HEK293 (cell line): ENCODE results near the gene OR11A1.

Source experiments
- ZNF121 ChIP-seq: fragments of 450-650 bp; formaldehyde crosslinking; IDR thresholded peaks from 2 replicates; pipeline ENCODE4 v1.5.1; 2016; ENCODE audit warnings: missing biosample characterization, missing genetic modification characterization
- TF ChIP-seq, protein P1 (sequence below): fragments of 450-650 bp; formaldehyde crosslinking; IDR thresholded peaks from 2 replicates; pipeline ENCODE4 v1.5.1; 2016; ENCODE audit warnings: missing biosample characterization, missing genetic modification characterization

DNA sequence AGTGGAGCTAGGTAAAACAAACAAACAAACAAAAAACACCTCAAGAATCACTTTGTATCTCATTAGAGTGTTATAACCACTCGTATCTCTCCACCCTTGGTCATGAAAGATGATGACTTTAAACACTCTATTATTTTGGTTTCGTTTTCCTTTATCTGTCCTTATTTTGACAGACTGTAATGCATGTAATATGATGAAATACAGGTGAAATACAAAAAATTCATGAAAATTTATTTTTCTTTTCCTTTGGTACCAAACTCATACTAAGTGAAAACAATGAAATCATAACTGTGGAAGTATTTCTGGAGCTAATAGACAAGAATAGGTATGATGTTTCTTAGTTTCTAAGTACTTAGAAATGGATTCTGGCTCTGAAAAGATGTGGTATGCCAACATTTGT, 57.3 kb downstream of the OR11A1 start:
- TF ChIP-seq, protein P1, sequence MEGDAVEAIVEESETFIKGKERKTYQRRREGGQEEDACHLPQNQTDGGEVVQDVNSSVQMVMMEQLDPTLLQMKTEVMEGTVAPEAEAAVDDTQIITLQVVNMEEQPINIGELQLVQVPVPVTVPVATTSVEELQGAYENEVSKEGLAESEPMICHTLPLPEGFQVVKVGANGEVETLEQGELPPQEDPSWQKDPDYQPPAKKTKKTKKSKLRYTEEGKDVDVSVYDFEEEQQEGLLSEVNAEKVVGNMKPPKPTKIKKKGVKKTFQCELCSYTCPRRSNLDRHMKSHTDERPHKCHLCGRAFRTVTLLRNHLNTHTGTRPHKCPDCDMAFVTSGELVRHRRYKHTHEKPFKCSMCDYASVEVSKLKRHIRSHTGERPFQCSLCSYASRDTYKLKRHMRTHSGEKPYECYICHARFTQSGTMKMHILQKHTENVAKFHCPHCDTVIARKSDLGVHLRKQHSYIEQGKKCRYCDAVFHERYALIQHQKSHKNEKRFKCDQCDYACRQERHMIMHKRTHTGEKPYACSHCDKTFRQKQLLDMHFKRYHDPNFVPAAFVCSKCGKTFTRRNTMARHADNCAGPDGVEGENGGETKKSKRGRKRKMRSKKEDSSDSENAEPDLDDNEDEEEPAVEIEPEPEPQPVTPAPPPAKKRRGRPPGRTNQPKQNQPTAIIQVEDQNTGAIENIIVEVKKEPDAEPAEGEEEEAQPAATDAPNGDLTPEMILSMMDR (tag by site-specific recombination) = no peak
- TF ChIP-seq ZNF121 (tag by site-specific recombination) = no peak
